H54 (cell line): ENCODE results near the gene COPG1.

Experiments used
- DNase-seq: peaks from one replicate; pipeline ENCODE4 v3.0.0; 2011; ENCODE audit warnings: low spot score, mixed read lengths; ENCODE audit not compliant: insufficient read length
- FAIRE-seq: peaks from 3 replicates; lab custom pipeline; 2011; peaks lifted over from hg19 to GRCh38; lab: Jason Lieb, UNC
- POLR2A ChIP-seq: IDR thresholded peaks from 2 replicates; pipeline ENCODE4 v1.6.1; 2011; ENCODE audit warnings: low read depth, mild to moderate bottlenecking, low read length

COPG1 gene

DNA sequence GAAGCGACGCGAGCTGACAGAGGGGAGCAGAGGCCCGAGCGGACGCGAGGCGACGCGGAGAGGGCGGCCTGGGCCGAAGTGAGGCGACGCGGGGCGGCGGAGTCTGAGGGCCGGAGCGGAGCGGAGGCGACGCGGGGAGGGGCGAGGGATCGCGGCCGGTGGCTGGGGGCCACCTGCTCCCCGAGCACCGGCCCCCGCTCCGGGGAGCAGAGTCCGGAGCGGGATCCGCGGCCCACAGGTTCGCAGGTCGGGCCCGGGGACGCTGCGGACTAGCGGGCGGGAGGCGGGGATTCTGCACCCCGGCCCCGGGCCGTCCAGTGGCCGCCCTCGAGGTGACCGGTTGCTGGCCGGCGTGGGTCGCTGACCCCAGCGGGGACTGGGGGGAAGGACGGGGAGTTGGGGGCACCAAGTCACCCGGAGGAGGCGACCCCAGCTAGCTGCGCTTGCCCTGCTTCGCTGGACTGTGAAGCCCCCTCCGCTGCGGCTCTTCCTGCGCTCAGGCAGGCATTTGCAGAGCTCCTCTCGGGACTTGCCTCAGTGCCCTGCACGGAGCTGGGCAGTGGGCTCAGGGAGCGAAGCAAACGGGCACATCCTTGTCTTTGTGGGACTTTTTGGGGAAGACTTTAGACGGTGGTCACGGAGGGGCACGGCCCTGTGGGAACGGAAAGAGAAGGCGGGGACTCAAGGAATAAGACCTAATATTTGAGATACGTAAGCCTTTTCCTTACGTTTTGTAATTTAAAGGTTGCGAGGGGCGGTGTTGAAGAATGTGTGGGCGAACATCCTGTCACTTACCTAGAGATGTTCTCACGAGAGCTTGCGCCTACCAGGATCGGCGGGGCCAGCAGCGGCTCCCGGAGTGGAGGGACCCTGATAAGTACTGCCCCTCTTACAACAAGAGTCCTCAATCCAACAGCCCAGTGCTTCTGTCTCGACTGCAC lies 29.8 kb downstream of the COPG1 start:
- TF ChIP-seq POLR2A, result no peak
- FAIRE-seq (no peak), DNase-seq (peak; percentile 45)

DNA sequence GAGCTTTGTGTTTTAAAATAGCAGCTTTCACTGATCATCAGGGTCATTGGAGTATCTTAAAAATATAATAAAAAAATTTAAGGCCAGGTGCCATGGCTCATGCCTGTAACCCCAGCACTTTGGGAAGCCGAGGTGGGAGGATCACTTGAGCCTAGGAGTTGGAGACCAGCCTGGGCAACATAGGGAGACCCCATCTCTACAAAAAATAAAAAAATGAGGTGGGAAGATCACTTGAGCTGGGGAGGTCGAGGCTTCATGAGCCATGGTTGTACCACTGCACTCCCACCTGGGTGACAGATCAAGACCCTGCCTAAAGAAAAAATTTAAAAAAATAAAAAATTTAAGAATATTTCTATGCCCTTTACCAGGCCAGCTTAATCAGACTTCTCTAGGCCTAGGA lies 30.8 kb downstream of the COPG1 start:
- DNase-seq, result no peak
- no peak for TF ChIP-seq POLR2A
- no peak for FAIRE-seq

DNA sequence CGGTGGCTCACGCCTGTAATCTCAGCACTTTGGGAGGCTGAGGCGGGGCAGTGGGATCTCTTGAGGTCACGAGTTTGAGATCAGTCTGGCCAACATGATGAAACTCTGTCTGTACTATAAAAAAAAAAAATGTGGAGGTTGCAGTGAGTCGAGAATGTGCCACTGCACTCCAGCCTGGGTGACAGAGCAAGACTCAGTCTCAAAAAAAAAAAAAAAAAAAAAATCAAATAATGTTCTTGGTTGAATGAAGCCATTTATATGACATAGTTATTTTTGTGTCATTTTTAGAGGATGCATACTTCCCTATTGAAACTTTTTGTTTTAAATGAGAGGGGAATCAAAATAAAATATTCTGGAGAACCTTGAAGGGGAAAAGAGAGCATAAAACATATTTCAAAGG lies 32.3 kb downstream of the COPG1 start:
- DNase-seq (no peak), FAIRE-seq (no peak)
- no peak for TF ChIP-seq POLR2A

DNA sequence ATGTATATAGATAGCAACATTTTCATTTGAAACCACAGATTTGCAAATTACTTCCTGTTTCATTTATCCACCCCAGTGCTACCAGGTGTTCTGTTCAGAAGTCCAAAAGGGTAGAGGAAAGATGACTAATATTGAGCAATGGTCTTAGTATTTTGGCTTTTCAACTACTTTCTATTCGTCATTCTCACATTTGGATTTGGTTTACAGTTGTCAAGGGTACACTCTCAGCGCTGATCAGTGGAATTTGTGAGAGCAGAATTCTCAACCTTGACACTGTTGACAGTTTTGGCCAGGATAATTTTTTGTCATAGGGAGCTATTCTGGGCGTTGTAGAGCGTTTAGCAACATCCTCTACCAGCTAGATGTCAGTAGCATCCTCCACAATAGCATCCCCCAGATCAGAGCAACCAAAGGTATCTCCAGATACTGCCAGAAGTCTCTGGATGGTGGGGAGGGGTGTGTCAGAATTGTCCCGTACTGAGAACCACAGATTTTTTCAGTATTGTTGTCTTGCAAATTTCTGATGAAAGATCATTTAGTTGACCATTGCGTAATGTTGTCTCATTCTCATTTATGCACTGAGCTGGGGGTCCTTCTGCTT lies 33.4 kb downstream of the COPG1 start:
- no peak for FAIRE-seq
- no peak for DNase-seq
- TF ChIP-seq POLR2A, result no peak

DNA sequence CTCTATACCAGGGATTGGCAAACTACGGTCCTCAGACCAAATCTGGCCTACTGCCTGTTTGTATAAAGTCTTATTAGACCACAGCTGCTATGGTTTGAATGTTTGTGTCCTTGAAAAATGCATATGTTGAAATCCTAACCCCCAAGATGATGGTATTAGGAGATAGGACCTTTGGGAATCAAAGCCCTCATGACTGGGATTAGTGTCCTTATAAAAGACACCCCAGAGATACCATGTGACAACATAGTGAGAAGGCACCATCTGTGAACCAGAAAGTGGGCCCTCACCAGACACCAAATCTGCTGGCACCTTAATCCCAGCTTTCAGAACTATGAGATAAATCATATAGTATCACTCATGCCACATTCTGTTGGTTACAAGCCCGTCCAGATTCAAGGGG lies 36.7 kb downstream of the COPG1 start:
- no peak for TF ChIP-seq POLR2A
- DNase-seq (no peak), FAIRE-seq (no peak)

DNA sequence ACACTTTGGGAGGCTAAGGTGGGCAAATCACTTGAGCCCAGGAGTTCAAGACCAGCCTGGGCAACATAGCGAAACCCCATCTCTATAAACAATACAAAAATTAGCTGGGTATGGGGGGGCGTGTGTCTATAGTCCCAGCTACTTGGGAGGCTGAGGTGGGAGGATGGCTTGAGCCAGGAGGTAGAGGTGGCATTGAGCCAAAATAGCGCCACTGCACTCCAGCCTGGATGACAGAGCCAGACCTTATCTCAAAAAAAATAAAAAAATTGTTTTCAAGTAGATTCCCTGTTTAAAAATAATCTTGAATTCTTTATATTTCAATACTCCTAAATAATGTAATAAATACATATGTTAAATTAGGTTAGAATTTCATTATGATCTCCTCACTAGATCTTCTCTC lies 39.0 kb downstream of the COPG1 start:
- no peak for DNase-seq
- no peak for TF ChIP-seq POLR2A
- no peak for FAIRE-seq

DNA sequence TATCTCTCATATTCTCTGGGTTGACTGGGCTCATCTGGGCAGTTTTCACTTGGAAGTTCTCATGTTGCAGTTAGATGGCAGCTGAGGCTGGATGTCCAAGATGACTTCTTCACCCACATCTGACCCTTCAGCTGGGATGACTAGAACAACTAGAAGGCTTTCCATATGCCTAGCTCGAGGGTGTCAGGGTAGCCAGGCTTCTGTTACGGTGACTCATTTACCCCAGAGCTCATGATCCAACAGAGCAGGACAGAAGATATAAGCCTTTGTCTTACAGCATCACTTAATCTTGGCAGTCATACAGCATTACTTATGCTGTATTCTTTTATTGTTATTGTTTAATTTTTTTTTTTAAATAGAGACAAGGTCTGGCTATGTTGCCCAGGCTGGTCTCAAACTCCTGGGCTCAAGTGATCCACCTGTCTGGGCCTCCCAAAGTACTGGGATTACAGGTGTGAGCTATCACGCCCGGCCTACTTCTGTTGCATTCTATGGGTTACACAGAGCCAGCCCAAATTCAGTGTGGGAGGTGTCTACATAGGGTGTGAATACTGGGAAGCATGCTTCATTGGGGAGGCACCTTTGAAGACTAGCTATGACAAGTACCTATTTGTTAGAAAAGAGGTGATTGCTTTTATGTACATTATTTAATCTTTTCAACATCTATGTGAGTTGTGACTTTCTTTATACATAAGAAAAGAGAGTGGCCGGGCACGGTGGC lies 40.0 kb downstream of the COPG1 start:
- peak; percentile 56 for DNase-seq
- FAIRE-seq, result peak; percentile 48
- no peak for TF ChIP-seq POLR2A

DNA sequence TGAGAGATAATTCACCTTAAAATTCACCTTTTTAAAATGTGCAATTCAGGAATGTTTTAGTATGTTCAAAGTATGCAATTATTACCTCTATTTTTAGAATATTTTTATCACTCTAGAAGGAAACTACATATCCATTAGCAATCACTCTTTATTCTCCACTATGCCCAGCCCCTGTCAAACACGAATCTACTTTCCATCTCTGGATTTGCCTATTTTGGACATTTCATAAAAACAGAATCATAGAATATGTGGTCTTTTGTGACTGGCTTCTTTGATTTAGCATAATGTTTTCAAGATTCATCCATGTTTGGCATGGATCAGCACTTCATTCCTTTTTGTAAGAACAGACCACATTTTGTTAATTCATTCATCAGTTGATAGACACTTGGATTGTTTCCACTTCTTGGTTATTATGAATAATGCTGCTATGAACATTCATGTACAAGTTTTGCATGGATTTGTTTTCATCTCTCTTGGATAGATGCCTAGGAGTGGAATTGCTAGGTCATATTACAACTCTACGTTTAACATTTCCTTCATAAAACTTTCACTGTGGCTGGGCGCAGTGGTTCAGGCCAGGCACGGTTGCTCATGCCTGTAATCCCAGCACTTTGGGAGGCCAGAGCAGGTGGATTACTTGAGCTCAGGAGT lies 42.0 kb downstream of the COPG1 start:
- FAIRE-seq, result no peak
- no peak for TF ChIP-seq POLR2A

DNA sequence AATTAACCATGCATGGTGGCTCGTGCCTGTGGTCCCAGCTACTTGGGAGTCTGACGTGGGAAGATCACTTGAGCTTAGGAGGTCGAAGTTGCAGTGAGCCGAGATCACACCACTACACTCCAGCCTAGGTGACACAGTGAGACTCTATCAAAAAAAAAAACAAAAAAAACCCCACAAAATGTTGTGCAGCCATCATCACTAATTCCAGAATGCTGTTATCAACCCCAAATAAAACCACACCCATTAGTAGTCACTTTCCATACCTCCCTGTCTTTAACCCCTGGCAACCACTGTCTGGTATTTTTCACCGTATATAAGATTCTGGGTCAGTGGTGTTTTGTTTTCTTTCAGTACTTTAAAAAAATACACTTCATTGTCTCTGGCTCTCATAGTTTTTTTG lies 45.9 kb downstream of the COPG1 start:
- no peak for FAIRE-seq
- TF ChIP-seq POLR2A, result no peak
- DNase-seq, result no peak

More for the DNA sequence above, 42.0 kb downstream of the COPG1 start:
- no peak for DNase-seq

DNA sequence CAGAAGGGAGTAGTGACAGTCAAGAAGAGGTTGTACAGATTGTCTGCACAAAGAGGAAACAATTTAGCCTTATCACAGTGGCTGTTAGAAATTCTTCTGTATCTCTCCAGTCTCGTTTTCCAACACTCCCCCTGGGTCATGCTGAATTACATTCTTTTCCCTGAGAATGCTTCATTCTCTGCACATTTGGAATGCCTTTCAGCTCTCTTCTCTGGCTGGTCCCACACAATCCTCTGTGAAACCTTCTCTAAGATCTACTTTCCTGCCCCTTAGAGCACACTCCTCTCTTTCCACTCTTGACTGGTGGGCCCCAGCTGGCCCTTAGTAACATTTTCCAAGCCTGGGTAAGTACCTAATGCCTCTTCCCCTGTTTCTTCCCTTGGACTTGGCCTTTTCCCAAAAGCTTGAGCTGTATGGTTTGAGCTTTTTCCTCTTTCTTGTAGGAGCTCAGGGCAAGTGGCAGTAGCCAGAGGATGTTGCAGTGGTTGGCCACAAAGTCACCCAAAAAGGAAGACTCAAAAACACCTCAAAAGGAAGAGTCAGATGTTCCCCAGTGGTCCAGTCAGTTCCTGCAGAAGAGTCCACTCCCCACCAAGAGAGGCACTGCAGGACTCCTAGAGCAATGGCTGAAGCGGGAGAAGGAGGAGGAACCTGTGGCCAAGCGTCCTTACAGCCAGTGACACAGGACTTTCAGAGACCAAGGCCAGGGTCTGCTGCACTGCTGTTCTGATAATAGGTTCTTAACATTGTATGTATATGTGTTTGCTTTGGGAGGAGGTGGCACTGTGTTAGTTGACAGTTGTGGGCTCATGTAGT lies 54.9 kb downstream of the COPG1 start:
- FAIRE-seq, result no peak
- TF ChIP-seq POLR2A, result no peak
- no peak for DNase-seq

DNA sequence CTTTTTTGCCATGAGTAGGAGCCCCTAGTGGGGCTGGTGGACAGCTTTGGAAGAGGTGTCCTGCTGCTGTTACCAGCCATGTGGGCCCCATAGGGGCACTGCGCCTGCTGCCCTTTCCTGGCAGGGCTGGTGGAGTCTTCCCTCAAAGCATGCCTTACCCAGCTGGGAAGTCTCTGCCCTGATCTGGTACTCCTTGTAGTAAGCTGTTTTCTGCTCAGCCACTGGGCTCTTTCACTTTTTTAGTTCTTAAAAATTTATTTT lies 55.5 kb downstream of the COPG1 start:
- DNase-seq, result no peak

DNA sequence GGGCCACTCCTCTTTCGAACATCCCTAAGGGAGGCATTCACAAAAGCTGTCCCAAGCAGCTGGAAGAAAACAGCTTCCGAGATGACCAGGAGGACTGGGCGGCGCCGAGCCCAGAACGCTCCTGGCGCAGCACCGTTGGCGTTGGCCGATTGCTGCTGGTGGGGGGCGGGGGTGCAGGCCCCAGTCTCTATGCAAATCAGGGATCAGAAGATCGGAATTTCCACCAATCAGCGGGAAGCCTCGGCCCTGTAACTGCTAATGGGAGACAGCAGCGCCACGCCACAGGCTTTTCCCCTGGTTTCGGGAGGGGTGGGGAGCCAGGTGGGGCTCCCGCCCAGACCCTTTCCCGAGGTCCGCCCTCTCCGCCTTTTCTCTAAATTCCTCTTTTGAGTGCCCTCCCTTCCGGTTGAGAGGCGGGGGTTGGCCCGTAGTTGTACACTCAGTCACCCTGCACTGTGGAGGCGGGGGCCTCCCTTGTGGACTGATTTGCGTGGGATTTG lies 56.2 kb downstream of the COPG1 start:
- no peak for DNase-seq
- FAIRE-seq, result no peak
- no peak for TF ChIP-seq POLR2A

More for the DNA sequence above, 55.5 kb downstream of the COPG1 start:
- TF ChIP-seq POLR2A, result no peak
- FAIRE-seq, result no peak

DNA sequence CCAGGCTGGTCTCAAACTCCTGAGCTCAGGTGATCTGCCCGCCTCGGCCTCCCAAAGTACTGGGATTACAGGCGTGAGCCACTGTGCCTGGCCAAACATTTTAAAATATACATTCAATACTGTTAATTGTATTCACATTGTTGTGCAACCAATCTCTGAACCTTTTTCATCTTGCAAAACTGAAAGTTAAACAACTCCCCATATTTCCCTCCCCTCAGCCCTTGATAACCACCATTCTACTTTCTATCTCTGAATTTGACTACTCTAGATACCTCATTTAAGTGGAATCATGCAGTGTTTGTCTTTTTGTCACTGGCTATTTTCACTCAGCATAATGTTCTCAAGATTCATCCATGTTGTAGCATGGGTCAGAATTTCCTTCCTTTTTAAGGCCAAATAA lies 59.2 kb downstream of the COPG1 start:
- no peak for FAIRE-seq
- no peak for TF ChIP-seq POLR2A
- no peak for DNase-seq
